DMS53 treated with DMSO at 0.1 percent for 48 hours (cell line): ENCODE data around the gene RASGEF1B.

ENCODE experiments used
- DNase-seq: peaks from one replicate; lab custom pipeline; 2025; ENCODE audit not compliant: unreplicated experiment; lab: John Stamatoyannopoulos, UW

The RASGEF1B gene

DNA sequence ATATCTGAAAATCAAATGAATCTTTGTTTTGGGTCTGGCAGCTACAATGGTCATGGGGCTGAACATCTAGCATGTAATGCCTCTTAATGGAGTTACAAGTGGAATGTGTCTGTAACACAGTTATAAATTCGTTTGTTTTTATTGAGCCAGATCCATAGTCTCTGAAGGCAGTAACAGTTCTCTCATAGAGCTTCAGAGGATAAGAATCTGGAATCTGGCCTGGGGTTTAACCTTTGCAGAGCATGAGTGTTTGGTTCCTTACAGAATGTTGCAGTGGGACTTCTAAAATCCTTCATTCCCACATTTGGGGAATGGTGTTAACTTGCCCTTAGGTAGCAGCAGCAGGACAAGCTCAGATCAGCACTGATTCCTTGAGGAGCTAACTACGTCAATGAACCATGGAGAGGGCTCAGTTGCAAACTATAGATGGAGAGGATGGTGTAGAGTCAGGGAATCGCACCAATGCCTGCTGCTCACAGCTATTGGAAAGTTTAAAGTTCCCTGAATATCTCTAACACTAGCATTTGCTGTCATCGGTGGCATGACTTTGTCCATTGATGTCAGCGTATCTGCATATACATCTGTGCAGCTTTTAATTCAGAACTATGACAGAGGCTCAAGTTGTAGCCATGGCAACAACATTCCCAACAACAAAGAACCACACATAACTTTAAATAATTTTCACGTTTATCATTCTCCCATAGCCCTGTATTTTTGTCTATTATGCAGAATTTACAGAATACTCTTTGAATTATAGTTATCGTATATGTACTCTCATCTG lies 72.2 kb downstream of the RASGEF1B start:
- DNase-seq = no peak

DNA sequence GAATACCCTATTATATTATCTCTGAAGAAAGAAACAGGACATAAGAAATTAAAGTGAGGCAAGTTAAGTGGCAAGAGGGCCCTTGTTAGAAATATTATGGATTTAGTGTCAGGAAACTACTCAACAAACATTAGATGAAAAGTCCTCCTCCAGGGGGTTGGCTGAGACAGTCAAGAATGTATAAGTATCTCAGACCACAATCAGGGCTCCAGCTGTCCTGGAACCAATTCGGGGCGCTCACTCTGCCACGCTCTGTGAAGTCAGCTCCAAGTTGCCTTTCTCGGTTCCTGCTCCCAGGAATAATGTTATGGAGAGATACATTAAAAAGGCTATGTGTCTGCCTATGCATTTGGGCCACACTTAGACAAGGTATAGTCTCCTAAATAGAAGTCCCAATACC lies 73.3 kb downstream of the RASGEF1B start:
- DNase-seq = no peak

DNA sequence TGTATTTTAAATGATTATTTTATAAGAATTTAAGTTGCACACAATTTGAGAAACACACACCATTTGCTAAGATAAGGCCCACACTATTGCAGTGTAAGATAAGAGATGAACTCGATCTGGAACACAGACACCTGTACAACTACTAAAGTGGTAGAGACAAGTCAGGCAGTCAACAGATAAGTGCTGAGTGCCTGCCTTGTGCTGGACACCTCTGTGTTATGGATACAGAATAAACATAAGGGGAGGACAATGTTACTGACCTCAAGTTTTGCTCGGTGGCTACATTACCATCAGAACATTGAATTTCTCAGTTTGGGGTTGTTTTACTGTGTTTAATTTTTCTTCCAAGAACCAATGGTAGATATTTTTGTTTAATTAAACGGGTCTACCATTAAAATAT lies 74.1 kb downstream of the RASGEF1B start:
- DNase-seq = no peak

DNA sequence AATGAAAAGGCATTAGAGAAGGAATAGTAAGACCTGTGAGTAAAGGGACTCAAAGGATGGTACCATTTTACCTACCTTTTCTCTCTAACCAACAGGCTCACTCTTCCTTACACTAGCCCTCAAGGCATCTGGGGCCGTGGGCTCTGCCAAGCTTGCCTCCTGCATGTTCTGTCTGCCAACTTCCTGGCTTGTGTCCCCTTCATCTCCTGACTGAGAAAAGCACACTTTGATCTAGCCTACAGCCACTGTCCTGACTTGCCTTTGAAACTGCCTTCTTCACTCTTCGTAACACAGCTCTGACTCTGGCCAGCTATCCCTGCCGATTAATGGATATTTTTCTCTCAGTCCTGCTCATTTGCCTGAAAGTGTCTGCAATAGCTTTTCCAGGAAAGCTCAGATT lies 76.5 kb downstream of the RASGEF1B start:
- DNase-seq = no peak

DNA sequence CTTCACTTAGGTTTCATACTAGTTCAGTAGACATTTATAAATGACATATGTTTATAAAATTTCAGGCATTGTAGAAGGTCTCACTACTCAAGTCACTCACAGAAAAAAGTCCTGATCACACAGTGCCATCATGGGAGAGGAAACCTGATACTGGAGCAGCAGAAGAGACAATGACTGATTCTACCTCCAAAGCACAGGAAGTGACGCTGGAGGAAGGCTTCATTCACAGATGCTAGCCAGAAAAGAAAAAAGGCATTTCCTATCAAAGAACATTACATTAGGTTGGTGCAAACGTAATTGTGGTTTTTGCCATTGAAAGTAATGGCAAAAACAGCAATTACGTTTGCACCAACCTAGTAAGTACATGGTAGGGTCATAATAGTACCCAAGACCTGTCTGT lies 79.5 kb downstream of the RASGEF1B start:
- no peak for DNase-seq

DNA sequence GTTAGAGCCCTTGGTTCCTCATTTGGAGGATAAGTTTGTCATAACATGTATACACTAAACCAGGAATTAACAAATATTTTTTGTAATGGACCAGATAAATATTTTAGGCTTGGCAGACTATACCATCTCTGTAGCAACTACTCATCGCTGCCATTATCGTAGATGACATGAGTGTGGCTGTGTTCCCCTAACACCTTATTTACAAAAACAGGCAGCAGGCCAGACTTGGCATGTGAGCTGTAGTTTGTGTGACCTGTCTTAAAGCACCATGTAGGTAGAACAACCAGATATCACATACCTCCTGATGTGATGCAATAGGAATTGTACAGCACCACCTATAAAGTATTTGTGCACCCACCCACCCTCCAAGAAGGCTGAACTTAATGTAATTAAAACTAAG lies 82.0 kb downstream of the RASGEF1B start:
- no peak for DNase-seq

DNA sequence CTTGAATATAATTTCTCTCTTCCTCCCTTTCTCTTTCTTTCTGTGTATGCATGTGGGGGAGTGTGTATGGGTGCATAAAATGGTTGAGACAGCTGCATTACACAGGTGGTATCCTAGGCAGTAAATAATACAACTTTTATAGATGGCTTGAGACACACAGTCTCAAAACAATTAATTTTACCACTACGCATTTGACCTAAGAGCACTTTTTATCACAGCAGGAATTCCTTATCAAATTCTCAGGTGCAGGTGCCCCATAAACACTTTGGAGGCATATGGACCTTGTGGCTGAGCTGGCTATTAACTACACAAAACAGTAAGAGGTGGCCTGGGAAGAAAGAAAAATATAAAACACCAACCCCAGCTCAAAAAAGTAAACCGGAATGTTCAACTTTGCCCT lies 91.3 kb downstream of the RASGEF1B start:
- DNase-seq = no peak

DNA sequence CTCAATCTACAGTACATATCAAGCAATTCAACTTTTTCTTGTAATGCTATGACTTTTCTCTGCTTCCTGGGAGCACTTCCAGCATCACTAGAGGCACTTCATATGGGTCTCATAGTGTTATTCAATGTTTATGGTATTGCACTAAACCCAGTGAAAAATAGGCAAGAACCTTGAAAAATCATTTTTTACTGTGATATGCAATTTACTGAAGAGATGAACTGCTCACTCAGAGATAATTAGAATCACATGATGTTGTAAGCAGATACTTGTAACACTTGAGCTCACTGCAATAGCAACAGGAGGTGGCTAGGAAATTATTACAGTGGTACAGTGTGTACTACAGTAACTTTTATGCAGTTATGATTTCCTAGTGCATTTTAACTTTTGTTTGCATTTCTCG lies 93.3 kb downstream of the RASGEF1B start:
- no peak for DNase-seq

DNA sequence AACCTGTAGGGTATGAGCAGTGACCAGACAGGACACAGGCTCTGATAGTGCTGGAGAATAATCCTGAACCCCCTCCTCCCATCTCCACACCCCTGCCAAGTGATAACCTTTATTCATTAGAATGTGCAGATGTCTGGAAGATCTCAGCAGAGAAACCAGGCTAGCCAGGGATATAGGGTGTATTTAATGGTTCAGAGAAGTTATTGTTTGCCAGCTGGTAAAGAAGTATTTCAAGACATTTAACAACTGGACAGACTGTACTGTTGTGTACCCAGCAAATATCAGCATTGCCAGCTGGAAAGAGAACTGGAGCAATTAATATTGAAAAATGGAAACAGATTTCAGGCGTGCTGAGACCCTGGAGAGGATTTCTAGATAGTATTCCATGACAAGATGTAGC lies 94.5 kb downstream of the RASGEF1B start:
- no peak for DNase-seq

DNA sequence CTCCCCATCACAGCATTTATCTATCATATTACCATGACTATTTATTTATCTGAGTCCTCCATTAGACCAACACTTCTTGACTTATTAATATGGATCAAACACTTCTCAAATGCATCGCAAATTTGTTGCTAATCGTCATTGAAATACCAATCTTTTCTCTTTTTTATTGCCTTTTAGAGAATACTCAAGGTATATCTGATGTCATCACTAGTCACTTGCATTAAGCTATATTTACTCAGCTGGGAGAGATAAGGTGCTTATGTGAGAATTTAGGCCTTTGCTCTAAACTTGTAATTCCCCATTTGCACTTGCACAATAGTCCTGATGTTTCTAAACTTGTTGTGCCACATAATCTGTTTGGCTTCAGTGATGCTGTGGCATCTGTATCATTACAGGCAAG lies 95.0 kb downstream of the RASGEF1B start:
- DNase-seq = no peak
